NCI-H1417 treated with DMSO at 0.1 percent for 48 hours (cell line): ENCODE results near the gene KSR2.
"Not testable (repeated sequence)": the region's sequence is repeated elsewhere in the genome, so short reads cannot be mapped to it uniquely, and the experiment has no call there.

Source experiments
- DNase-seq: peaks from one replicate; lab custom pipeline; 2025; lab: John Stamatoyannopoulos, UW

Gene KSR2

DNA sequence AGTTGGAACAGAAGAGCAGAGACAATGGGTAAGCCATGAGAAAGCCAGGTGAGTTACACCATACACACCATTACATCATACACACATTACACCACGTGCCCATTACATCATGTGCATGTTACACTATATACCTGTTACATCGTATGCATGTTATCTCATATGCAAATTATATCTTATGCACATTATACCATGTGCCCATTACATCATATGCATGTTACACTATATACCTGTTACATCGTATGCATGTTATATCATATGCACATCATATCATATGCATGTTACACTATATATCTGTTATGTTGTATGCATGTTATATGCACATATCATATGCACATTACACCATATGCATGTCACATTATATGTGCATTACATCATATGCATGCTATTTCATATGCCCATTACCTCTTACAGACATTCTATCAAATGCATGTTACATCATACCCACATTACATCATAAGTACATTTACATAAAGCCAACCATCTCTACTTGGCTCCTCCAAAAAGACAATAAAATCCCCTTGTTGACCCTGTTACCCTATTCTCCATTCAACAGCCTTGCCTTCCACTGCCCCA lies 207.2 kb downstream of the KSR2 start:
- no peak for DNase-seq

GRCh38 chr12:117760990-117761389 lies 207.8 kb downstream of the KSR2 start:
- no peak for DNase-seq

DNA sequence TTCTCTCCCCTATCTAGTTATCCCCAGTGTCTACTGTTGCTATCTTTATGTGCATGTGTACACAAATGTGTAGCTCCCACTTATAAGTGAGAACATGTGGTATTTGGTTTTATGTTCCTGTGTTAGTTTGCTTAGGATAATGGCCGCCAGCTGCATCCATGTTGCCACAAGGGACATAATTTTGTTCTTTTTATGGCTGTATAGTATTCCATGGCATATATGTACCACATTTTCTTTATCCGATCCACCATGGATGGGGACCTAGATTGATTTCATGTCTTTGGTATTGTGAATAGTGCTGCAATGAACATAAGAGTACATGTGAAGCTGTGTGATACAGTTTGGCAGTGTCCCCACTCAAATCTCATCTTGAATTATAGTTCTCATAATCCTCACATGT lies 218.1 kb downstream of the KSR2 start:
- no peak for DNase-seq

GRCh38 chr12:117749431-117749830 lies 219.4 kb downstream of the KSR2 start:
- no peak for DNase-seq

DNA sequence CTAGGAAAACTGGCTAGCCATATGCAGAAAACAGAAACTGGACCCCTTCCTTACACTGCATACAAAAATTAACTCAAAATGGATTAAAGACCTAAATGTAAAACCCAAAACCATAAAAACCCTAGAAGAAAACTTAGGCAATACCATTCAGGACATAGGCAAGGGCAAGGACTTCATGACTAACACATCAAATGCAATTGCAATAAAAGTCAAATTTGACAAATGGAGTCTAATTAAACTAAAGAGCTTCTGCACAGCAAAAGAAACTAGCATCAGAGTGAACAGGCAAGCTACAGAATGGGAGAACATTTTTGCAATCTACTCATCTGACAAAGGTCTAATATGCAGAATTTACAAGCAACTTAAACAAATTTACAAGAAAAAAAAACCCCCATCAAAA lies 222.4 kb downstream of the KSR2 start:
- not testable (repeated sequence) for DNase-seq

- DNase-seq, result no peak
Observed at GRCh38 chr12:117744418-117744817, 224.4 kb downstream of the KSR2 start.

GRCh38 chr12:117743761-117744160 lies 225.0 kb downstream of the KSR2 start:
- DNase-seq, result no peak

DNA sequence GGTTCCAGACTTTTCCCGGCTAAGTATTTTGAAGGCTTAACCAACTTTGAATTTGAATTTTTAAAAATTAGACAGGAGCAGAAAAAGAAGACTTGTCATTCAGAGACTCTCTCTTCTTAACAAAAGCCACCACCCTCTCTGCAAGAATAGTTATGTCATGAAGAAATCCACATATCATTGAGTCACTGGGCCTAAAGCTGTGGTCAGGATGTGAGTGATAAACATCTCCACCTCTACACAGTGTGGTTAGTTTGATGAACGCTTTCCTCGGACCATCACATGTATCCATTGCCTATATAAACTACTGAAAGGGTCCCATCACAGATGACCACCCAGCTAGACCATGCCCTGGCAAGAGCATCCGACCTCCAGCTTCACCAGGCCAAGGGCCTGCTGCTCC lies 226.1 kb downstream of the KSR2 start:
- no peak for DNase-seq

- DNase-seq, result no peak
Observed at GRCh38 chr12:117738233-117738632, 230.6 kb downstream of the KSR2 start.

DNA sequence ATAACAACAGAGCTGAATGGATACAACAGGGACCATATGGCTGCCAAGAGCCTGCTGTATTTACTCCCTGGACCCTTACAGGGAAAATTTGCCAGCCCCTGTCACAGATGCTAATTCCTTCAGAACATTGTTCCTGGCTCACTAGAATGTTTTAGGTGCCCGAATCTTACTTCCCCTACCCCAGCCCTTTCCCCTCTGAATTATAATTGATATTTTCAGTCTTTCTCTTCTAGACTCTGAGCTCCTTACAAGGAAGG lies 235.3 kb downstream of the KSR2 start:
- no peak for DNase-seq

- no peak for DNase-seq
Observed at GRCh38 chr12:117732761-117733548, 235.8 kb downstream of the KSR2 start.

- DNase-seq, result not testable (repeated sequence)
Observed at GRCh38 chr12:117731131-117731530, 237.7 kb downstream of the KSR2 start.

GRCh38 chr12:117727301-117727700 lies 241.5 kb downstream of the KSR2 start:
- DNase-seq, result no peak

DNA sequence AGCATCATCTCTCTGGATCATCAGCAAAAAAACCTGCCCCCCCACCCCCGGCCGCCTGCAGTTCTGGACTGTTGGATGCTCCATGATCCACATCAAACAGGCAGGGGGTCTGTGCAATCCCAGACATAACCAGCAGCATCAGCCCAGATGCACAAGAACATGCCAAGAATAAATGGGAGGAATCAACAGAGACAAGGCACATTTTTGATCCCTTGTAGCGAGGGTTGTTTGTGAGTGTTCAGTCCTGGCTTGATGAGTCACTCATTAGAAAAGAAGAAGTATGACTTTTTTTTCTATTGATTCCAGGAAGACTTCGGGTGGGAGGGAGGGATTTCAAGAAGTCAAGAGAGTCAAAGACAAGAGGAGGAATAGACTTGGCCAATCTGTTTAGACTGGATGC lies 244.2 kb downstream of the KSR2 start:
- DNase-seq, result no peak

GRCh38 chr12:117718559-117718958 lies 250.2 kb downstream of the KSR2 start:
- no peak for DNase-seq

GRCh38 chr12:117718141-117718540 lies 250.6 kb downstream of the KSR2 start:
- DNase-seq, result no peak

DNA sequence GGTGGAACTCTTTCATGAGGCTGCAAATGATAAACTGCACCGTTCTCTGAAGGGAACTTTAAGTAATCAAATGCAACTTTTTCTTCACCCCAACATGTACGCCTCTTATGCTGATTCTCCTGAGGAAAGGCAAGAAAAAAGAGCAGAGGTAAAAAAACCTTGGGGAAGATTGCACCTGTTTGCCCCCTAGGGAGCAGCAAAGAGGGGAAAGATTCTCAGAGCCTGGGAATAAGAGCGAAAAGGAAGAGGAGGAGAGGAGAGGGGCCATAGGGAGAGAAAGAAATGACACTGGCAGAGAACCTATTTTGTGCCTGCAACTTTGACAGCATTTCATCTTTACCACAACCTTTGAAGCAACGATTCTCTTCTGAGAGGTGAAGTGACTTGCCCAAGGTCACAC lies 254.6 kb downstream of the KSR2 start:
- no peak for DNase-seq

DNA sequence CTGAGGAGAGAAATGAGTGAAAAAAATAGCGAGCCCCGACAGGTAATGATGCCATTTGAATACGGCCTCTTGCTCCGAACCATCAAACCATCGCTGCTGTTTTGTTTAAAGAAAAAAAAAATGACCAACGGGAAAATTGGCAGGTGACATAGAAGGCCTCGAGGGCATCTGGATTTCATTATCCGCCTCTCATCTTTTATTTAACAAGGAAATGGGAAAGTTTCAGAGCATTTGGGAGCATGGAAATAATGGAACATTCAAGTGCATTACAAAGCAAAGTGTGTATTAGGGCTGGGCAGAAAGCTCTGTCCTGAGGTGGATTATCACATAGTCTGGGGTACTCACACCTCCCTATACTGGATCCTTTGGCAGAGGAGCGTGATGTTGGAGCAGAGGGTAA lies 258.7 kb downstream of the KSR2 start:
- no peak for DNase-seq

- no peak for DNase-seq
Observed at GRCh38 chr12:117707861-117708260, 260.9 kb downstream of the KSR2 start.

DNA sequence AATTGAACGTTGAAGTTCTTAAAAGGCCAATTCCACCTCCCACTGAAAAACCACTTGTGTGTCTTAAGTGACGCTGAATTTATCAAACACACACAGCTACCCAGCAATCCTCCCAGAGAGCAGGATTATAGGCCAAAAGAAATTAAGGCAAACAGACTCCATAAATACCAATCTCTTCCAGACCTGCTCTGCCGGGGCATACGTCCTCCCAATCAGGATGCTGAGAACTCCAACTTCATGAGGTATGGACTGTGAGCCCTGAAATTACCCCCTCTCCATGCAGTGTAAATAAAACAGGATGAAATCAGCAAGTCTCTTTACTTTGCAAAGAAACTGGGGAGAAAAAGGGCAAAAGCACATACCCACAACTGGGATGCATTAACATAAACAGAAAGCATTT lies 265.2 kb downstream of the KSR2 start:
- no peak for DNase-seq

DNA sequence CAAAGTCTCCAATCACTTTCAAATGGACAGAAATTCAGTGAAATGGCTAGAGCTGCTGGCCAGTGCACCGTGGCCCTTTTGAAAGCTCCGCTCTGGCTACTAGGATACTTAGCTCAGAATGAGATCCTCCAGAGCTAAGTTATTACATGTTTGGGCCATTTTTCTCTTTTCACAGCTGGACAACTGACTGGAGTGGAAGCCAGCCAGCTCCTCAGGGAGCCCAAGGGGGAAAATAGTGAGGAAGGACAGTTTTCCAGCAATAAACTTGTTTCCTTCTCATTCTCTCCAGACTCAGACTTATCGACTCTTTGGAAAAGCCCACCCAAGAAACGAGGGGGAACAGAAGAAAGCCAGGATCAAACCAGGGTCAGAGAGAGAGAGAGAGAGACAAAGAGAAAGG lies 266.0 kb downstream of the KSR2 start:
- no peak for DNase-seq

GRCh38 chr12:117699575-117699974 lies 269.2 kb downstream of the KSR2 start:
- DNase-seq, result no peak

- no peak for DNase-seq
Observed at GRCh38 chr12:117699118-117699517, 269.7 kb downstream of the KSR2 start.

GRCh38 chr12:117695956-117696355 lies 272.8 kb downstream of the KSR2 start:
- DNase-seq, result no peak
